GM21576 (cell line): Measurements from ENCODE around the gene CCRL2.

Source experiments
- ATAC-seq: cut with Tn5 transposase; IDR thresholded peaks from one replicate; pipeline ENCODE4 v1.9.1; 2021; ENCODE audit warnings: mild to moderate bottlenecking, moderate library complexity; ENCODE audit not compliant: unreplicated experiment

Gene CCRL2

DNA sequence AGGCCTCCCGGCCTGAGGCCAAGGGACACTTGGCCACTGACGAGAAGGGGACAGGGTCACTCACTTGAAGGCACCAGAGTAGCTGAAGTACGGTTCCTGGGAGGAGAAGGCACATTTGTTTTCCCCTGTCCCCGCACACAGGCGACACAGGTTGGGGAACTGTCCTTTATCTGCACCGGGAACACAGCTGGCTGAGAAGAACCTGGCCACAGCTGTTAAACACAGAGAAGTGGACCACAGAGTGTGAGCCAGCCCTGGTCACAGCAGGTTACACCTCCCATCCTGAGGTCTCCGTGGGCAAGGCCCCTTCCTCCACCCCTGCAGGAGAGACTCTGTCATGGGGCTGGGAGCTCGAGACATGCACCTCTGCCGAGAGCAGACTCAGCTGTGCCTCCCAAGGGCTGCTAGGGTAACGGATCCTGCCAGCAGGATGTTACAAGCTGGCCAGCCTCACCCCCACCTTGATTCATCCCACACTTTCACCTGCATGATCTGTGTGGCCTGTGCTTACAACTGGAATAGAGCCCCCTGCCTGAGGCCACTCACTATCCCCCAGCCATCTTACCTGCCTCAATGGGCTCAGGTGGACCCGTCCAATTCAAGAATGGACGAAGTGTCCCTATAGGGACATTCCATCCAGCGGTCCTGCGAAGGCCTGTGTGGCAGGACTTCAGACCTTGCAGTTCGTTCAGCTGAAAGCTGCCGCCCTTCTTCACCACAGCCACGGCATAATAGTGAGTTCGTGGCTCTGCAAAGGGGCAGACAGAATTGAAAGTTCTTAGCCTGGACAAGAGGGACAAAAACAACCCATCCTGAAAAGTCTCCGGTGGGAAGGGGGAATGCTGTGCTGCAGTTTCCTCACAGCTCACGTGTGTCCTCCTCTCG, 48.4 kb downstream of the CCRL2 start:
- no peak for ATAC-seq

DNA sequence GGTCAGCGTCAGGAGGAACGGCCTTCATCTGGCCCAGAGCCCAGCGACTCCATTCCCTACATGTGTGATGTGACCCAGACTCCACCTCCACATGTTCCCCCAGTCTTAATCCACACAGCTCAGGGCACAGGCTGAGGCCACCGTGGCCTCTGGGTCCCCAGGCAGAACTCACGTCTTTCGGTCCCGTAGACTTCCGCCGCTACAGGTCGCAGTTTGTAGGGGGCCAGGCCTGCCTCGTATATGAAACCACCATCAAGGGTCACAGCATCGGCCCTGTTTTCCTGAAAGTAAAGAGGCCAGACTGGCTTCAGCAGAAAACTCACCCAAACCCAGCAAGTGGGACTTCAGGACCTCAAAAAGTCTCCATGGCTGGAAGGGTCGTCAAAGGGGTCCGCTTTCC, 49.1 kb downstream of the CCRL2 start:
- ATAC-seq, result no peak
